ENCODE data around the gene CYTH4. TPM values are rescaled to one million over a fixed set of nuclear protein-coding genes. Genes with fewer than 3 reads are reported as not detected.

CYTH4 gene
- total RNA-seq, 4 donors from 2014 or later: 13.2 to 40.3 (median 22.1) TPM

DNA sequence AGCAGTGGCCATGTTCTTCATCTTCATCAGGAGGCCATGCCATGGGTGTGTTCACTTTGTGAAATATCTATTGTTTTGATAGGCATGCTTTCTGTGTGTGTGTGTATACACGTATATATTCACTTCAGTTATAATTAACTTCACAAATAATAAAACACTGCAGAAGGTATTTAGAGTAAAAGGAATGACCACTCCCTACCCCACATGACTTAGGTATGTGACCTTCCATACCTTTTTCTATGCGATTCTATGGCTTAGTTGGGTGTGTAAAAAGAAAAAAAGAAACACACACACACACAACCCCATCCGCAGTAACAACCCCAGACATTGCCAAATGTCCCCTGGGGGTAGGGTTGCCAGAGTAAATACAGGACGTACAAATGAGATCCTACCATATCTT lies 72.0 kb downstream of the CYTH4 start:
- TF ChIP-seq, protein P1, sequence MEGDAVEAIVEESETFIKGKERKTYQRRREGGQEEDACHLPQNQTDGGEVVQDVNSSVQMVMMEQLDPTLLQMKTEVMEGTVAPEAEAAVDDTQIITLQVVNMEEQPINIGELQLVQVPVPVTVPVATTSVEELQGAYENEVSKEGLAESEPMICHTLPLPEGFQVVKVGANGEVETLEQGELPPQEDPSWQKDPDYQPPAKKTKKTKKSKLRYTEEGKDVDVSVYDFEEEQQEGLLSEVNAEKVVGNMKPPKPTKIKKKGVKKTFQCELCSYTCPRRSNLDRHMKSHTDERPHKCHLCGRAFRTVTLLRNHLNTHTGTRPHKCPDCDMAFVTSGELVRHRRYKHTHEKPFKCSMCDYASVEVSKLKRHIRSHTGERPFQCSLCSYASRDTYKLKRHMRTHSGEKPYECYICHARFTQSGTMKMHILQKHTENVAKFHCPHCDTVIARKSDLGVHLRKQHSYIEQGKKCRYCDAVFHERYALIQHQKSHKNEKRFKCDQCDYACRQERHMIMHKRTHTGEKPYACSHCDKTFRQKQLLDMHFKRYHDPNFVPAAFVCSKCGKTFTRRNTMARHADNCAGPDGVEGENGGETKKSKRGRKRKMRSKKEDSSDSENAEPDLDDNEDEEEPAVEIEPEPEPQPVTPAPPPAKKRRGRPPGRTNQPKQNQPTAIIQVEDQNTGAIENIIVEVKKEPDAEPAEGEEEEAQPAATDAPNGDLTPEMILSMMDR (IDR thresholded peaks at IDR 0.05; ENCODE audit: low read depth): no peak

DNA sequence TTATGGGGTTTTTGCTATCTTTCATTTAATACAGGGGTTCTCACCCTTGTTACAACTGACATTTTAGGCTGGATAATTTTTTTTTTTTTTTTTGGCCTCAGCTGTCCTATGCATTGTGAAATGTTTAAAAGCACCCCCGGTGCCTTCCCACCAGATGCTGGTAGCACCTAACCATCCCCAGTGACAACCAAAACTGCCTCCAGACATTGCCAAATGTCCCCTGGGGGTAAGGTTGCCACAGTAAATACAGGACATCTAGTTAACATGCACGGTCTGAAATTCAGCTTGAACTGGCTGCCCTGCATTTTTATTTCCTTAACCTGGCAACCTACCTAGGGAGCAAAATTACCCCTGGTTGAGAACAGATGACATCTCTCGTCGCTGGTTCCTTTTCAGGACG lies 72.4 kb downstream of the CYTH4 start:
- TF ChIP-seq, protein P1 (IDR thresholded peaks at IDR 0.05; ENCODE audit: low read depth): no peak

DNA sequence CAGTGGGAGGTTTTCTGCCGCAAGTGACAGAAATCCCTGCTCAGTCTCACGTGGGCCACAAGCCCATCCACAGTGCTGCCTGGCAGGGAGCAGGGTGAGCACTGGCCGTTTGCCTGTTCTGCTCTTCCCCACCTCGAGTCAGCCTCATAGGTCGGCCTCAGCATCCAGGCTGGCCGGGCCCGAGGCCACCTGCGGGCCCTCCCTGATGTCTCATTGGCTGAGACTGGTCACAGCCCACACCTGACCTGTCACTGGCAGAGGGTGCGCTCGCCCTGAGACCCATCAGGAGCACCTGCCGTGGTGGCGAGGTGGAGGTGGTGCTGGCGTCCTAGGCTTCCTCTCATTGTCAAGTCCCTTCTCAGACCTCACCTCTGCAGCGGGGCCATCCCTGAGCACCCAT lies 72.9 kb downstream of the CYTH4 start:
- TF ChIP-seq, protein P1 (IDR thresholded peaks at IDR 0.05; ENCODE audit: low read depth): no peak

DNA sequence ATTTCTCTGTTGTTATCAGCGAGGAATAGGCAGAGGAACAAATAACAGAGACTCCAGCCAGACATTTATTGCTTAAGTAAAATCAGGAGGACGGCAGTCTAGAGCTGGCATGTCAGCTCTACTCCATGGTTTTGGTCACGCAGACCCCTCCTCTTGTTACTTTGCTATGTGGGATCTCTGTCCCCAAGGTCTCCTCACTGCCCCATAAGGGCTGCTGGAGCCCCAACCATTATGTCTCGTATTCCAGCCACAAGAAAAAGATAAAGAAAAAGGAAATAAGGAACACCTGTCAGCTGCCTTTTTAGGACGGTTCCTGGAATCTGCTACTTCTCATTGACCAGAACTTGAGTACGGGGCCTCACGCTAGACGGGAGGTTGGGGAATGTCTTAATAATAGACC lies 74.6 kb downstream of the CYTH4 start:
- TF ChIP-seq, protein P1 (IDR thresholded peaks at IDR 0.05; ENCODE audit: low read depth): no peak

DNA sequence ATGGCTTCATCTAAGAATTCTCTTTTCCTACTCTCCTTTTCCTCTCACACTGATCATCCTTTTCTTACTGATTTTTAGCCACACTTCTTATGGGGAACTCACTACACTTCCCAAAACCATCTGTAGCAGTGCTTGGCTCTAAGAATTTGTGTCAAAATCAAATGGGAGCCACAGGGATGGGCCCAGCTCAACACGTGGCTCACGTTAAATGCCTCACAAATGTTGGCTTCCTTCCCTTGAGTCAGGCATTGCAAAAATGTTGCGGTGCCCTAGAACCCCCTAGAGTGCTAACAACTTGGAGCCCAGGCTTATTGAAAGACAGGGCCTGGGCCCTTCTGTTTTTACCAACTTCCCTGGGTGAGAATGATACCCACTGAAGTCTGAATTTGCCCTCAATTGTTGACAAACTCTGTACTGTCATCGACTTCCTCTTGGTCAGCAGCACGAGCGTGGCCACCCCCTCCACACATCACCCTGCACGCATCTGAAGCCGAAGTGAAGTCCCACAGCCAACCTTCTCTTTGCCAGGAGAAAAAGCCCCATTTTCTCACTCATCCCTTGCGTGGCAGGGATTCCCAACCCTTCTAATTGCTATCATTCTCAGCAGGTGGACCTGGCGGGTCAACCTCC lies 75.3 kb downstream of the CYTH4 start:
- TF ChIP-seq, protein P1 (IDR thresholded peaks at IDR 0.05; ENCODE audit: low read depth): no peak

DNA sequence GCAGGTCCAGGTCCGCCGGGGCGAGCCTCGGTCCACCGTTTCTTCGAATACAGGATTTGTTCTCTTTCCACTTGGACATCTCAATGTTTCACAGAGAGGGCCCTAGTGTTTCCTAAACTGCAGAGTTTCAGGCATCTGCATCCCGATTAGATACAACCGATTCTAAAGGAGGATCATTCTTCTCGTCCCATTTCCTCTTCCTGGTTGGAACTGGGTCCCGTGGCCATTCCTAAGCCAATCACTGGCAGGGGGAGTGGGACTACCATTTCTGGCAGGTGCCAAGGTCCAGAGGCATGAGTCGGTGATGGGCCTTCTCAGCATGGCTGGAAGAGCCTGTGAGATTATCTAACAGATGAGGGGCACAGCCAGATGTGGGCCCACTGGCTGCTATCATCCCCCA lies 76.1 kb downstream of the CYTH4 start:
- TF ChIP-seq, protein P1 (IDR thresholded peaks at IDR 0.05; ENCODE audit: low read depth): no peak

DNA sequence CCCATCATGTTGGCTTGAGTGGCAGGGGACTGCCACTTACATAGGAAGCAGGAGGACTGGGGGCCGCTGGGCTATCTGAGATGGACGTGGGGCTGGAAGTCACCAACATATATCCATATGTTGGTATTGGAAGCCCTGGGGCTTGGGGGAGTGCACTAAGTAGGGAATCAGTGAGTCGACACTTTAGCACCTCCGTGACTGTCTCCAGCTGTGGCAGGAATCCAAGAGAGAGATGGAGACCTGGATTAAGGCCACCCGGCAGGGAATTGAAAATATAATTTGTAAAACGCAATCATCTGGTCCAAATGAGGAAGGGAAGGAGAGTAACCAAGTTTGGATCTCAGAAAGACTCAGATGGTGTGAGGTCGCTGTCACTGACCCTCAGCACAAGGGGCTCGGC lies 76.6 kb downstream of the CYTH4 start:
- TF ChIP-seq, protein P1 (IDR thresholded peaks at IDR 0.05; ENCODE audit: low read depth): no peak

Measured in subcutaneous adipose tissue (tissue), 4 donors.